ENCODE results near the gene STXBP6. TPM values are rescaled to one million over a fixed set of nuclear protein-coding genes. Genes with fewer than 3 reads are reported as not detected.

The STXBP6 gene
- total RNA-seq, 2 experiments from 2014 or later, result not detected

DNA sequence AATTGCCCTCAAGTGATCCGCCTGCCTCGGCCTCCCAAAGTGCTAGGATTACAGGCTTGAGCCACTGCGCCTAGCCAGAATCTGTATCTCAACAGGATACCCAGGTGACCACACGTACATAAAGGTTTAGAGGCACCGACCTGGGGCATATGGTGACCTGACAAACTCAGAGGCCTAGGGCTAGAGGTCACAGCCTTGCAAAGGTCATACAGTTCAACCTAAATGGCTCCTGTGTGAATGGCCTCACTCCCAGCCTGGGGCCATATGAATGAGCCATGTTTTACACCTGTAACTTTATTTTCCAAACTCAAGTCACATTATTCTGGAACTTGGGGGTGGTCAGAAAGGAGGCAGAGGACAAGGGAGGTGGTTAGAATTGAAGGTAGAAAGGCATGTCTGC is 10.0 kb downstream of the STXBP6 start:
- Histone ChIP-seq H3K4me1 (ENCODE audit: insufficient read depth, low read length) (no peaks in the 10 kb centered on the region), H3K27ac (ENCODE audit: low read depth in 1 of 2, low read length in 2 of 2) (no peak overlapping the region), H3K27me3 (ENCODE audit: control insufficient read depth in 1 of 2, insufficient read depth in 2 of 2, low read length in 2 of 2) (peaks cover 0 to 5% of the 10 kb centered on the region in 2 experiments), H3K36me3 (ENCODE audit: insufficient read depth, low read length) (no peaks in the 10 kb centered on the region), H3K4me3 (ENCODE audit: low read length) (no peak overlapping the region), H3K9me3 (ENCODE audit: control insufficient read depth in 1 of 2, insufficient read depth in 1 of 2, low read length in 2 of 2) (no peaks in the 10 kb centered on the region)
- TF ChIP-seq CTCF (IDR thresholded peaks at IDR 0.05), result no peak
- no peak for DNase-seq
- ChIA-PET CTCF (no interaction called here), POLR2A (no interaction called here)
- Mint-ChIP-seq H3K36me3 (ENCODE audit: low read depth) (no peaks in the 10 kb centered on the region), H3K9me3 (peaks cover 2% of the 10 kb centered on the region), H3K27ac (no peak overlapping the region), H3K27me3 (peaks cover 20% of the 10 kb centered on the region), H3K4me3 (no peak overlapping the region), H3K4me1 (ENCODE audit: low read depth) (no peaks in the 10 kb centered on the region)
- ATAC-seq (ENCODE audit: poor library complexity), result no peak
- intact Hi-C loops (cut with DNase I, micrococcal nuclease), result no loop called here

DNA sequence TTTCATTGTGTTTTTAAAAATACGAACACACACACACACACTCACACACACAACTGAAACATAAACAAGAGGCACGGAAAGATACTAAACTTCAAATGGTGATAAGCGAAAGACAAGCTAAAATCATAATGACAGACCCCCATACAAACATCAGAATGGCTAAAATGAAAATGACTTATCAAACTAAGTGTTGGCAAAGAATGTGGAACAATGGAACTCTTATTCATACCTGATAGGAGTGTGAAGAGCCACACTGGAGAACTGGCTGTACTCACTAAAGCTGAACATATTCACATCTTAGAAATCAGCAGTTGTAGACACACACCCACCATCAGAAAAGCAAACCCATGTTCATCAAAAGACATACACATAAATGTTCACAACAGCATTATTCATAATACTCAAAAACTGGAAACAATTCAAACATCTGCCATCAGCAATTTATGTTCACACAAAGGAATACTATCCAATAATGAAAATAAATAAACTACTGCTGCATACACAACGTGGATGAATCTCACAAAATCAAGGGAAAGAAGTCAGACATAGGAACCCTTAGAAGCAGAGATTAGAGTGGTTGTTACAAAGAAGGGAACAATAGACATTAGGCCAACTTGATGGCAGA is 11.8 kb downstream of the STXBP6 start:
- DNase-seq (no peak), ATAC-seq (ENCODE audit: poor library complexity) (no peak)
- Histone ChIP-seq H3K4me1 (ENCODE audit: insufficient read depth, low read length) (no peaks in the 10 kb centered on the region), H3K4me3 (ENCODE audit: low read length) (no peak overlapping the region), H3K9me3 (ENCODE audit: control insufficient read depth in 1 of 2, insufficient read depth in 1 of 2, low read length in 2 of 2) (no peaks in the 10 kb centered on the region), H3K27me3 (ENCODE audit: control insufficient read depth in 1 of 2, insufficient read depth in 2 of 2, low read length in 2 of 2) (peaks cover 0 to 4% of the 10 kb centered on the region in 2 experiments), H3K36me3 (ENCODE audit: insufficient read depth, low read length) (no peaks in the 10 kb centered on the region), H3K27ac (ENCODE audit: low read depth in 1 of 2, low read length in 2 of 2) (no peak overlapping the region)
- intact Hi-C loops (cut with DNase I, micrococcal nuclease), result no loop called here
- no peak overlapping the region for H3K27ac Mint-ChIP-seq
- TF ChIP-seq CTCF (IDR thresholded peaks at IDR 0.05), result no peak
- H3K4me3 Mint-ChIP-seq, result no peak overlapping the region
- H3K4me1 Mint-ChIP-seq (ENCODE audit: low read depth), result no peaks in the 10 kb centered on the region
- peaks cover 2% of the 10 kb centered on the region for H3K9me3 Mint-ChIP-seq
- peaks cover 5% of the 10 kb centered on the region for H3K27me3 Mint-ChIP-seq
- ChIA-PET POLR2A (no interaction called here), CTCF (no interaction called here)
- no peaks in the 10 kb centered on the region for H3K36me3 Mint-ChIP-seq (ENCODE audit: low read depth)

GRCh38 chr14:25037032-25037431 is 12.9 kb downstream of the STXBP6 start:
- DNase-seq, result no peak
- Histone ChIP-seq H3K27ac (ENCODE audit: low read depth in 1 of 2, low read length in 2 of 2) (no peak overlapping the region), H3K27me3 (ENCODE audit: control insufficient read depth in 1 of 2, insufficient read depth in 2 of 2, low read length in 2 of 2) (peaks cover 0 to 4% of the 10 kb centered on the region in 2 experiments), H3K36me3 (ENCODE audit: insufficient read depth, low read length) (no peaks in the 10 kb centered on the region), H3K4me1 (ENCODE audit: insufficient read depth, low read length) (no peaks in the 10 kb centered on the region), H3K4me3 (ENCODE audit: low read length) (no peak overlapping the region), H3K9me3 (ENCODE audit: control insufficient read depth in 1 of 2, insufficient read depth in 1 of 2, low read length in 2 of 2) (no peaks in the 10 kb centered on the region)
- no peak overlapping the region for H3K27ac Mint-ChIP-seq
- CTCF ChIA-PET, result no interaction called here
- ATAC-seq (ENCODE audit: poor library complexity), result no peak
- H3K36me3 Mint-ChIP-seq (ENCODE audit: low read depth), result no peaks in the 10 kb centered on the region
- H3K27me3 Mint-ChIP-seq, result peaks cover 5% of the 10 kb centered on the region
- peaks cover 2% of the 10 kb centered on the region for H3K9me3 Mint-ChIP-seq
- TF ChIP-seq CTCF (IDR thresholded peaks at IDR 0.05), result no peak
- intact Hi-C loops (cut with DNase I, micrococcal nuclease), result no loop called here
- no peak overlapping the region for H3K4me3 Mint-ChIP-seq
- no peaks in the 10 kb centered on the region for H3K4me1 Mint-ChIP-seq (ENCODE audit: low read depth)
- POLR2A ChIA-PET, result no interaction called here

Measured in CD4-positive, alpha-beta T cell (primary cell).